Measurements from ENCODE around the gene APOL6.
A peak's percentile ranks its signal among the peaks of the same experiment; 100 is the strongest.
"Not testable (repeated sequence)": the region's sequence is repeated elsewhere in the genome, so short reads cannot be mapped to it uniquely, and the experiment has no call there.

Gene APOL6

DNA sequence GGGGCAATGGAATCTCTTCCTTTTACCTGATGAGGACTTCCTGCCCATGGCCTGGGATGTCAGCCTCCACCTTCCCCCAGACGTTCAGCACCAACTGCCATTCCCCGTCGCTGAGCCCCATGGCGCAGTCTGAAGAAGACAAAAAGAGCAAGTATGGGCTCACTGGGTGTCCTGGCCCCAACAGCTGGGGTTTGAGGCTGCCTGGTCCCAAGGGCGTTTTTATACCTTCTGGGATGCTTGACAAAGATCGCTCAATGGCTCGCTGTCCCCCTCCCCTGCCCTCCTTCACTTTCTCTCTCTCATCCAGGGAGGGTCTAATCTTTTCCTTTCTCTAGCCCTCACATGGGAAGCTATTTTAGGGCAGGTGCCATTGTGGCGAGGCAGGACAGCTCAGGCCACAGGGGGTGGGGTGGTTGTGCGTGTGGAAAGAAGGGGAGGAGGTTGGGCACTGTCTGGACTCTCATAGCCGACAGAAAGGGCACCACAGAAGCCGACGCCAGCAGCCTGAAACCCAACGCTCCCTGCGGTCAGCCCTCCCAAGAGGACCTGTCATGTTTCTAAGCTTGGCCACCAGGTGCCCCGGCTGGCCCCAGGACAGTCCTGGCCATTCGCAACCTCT, 31.0 kb upstream of the APOL6 start, which contains the start of gene MB:
Gene MB, minus strand, starts transcription at position 193 of the 619 bp plus-strand sequence. Its CDS starts 72 bp downstream, at position 121.
- DNase-seq (ENCODE audit: low read depth in 2 of 2): no peak

GRCh38 chr22:35618427-35619223, 29.6 kb upstream of the APOL6 start:
- DNase-seq (ENCODE audit: low read depth in 2 of 2): no peak

DNA sequence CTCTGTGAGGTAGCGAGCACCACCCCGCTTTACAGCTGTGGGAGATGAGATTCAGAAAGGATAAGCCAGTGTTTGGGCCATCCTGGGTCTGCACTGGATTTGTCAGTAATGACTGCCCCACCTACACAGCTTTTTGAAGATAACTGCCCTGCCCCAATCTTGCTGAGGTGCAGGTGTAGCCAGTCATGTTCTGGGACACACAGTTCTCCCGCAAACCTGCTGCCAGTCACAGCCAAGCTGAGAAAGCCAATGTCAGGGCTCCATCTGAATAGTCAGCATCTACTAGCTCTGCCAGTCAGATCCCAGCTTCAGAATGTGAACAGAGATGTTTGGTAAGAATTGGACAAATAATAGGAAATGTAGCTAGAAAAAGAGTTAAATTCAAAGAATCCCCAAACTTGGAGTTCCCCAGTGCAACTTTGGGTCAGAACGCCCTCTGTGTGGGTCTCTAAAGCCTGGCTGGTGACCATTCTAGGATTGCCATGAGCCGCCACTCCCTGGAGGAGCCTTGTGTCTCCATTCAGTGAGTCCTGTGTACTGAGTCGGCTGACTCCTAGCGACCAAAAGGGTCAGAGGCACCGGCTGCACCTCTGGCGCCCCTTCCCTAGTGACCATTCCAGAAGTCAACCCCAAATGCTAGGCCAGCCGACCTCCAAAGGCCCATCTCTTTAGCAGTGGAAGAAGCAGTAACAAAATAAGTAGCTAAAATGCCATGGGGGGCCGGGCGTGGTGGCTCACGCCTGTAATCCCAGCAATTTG, 28.7 kb upstream of the APOL6 start:
- no peak for DNase-seq (ENCODE audit: low read depth in 2 of 2)

DNA sequence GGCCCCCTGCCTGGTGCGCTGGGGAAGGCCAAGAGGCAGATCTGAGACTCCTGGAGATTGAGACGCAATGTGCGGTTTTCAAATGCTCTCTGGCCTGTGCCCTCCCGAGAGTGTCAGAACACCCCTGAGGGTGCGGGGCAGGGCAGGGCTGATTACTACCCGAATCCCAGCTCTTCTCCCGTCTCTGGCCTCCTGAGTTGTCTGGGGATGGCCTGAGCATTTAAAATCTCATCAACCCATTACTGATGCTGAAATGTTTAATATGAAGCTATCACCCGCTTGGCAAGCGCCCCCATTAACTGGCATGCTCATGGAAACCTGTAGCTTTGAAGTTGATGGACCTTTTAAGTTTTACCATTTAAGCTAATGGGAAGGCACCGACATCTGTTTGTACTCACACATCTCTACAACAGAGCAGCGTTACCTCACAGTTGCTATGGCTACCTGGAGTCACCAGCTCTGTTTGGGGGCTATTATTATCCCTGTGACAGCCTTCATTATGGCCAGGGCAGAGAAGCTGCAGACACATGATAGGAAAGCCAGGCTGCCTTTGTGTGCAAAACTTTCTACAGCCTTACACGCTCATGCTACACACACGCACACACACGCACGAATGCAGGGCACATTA, 27.5 kb upstream of the APOL6 start:
- no peak for DNase-seq (ENCODE audit: low read depth in 2 of 2)

GRCh38 chr22:35621451-35621850, 26.8 kb upstream of the APOL6 start:
- DNase-seq (ENCODE audit: low read depth in 2 of 2): no peak

GRCh38 chr22:35622191-35622913, 25.9 kb upstream of the APOL6 start:
- DNase-seq (ENCODE audit: low read depth in 2 of 2): no peak

DNA sequence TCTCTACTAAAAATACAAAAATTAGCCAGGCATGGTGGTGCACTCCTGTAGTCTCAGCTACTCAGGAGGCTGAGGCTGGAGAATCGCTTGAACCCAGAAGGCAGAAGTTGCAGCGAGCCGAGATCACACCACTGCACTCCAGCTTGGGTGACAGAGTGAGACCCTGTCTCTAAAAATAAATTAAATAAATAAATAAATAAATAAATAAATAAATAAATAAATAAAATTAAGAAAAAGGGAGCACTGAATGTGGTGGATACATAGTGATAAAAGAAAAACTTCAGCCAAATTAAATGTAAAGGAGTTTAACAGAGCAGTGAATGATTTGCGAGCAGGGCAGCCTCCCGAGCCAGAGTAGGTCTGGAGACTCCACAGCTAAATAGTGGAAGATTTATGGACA, 24.4 kb upstream of the APOL6 start:
- not testable (repeated sequence) for DNase-seq (ENCODE audit: low read depth in 2 of 2)

GRCh38 chr22:35624547-35624946, 23.7 kb upstream of the APOL6 start:
- no peak for DNase-seq (ENCODE audit: low read depth in 2 of 2)

GRCh38 chr22:35625763-35626432, 22.3 kb upstream of the APOL6 start:
- DNase-seq (ENCODE audit: low read depth in 2 of 2): no peak

DNA sequence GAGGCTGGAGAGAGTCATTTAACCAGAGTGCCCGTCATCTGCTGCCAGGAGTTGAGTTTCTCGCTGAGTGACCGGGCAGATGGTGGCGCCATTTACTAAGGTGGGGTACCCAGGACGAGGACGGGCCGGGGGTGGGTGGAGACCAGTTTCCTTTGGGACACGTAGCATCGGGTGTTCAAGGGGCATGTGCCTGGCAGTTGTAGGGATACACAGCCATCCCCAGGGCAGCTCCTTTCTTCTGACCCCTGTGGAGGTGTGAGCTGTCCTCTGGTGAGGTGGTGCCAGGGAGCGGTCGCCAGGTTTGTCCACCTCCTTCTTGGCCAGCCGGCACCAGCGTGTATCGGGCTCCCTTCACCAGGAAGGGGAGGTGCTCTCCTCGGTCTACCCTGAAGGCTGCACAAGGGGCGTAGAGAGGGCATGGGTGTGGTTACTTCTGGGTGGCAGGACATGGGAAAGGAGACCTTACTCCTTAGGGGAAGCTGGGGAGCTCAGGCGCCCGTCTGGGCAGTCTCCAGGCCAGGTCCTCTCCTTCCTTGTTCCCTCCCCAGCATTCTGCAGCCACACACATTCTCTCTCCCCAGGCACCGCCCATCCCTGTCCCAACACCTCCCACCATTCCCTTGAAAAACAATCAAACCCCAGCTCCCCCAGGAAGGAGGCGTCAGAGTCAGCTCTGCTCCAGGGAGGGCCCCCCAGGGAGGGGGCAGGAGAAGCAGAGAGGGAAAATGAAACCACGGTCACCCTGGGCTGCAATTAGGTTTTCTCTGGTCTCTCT, 20.8 kb upstream of the APOL6 start:
- DNase-seq (ENCODE audit: low read depth in 2 of 2): peak; percentile 48 to 54

GRCh38 chr22:35628732-35629131, 19.5 kb upstream of the APOL6 start:
- DNase-seq (ENCODE audit: low read depth in 2 of 2): no peak

- peak; percentile 48 to 59 for DNase-seq (ENCODE audit: low read depth in 2 of 2)
Observed at GRCh38 chr22:35629406-35630216, 18.6 kb upstream of the APOL6 start.

- no peak for DNase-seq (ENCODE audit: low read depth in 2 of 2)
Observed at GRCh38 chr22:35630387-35630793, 17.9 kb upstream of the APOL6 start.

DNA sequence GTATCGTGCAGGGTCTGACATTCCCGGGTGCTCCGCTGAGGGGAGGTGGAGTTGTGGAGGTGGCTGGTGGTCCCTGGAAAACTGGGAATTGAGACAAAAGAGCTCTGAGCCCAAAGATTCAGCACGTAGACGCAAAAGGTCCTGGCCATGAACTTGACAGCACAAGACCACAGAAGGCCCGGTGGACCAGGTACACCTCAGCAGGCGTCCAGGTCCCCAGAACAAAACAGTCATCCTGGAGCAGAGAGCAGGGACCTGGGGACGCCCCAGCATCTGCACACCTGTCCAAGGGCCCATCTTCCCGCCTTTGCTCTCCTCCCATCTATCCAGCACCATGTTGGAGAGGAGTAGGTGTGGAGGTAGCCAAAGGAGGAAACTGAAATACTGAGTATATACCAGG, 17.4 kb upstream of the APOL6 start:
- no peak for DNase-seq (ENCODE audit: low read depth in 2 of 2)

DNA sequence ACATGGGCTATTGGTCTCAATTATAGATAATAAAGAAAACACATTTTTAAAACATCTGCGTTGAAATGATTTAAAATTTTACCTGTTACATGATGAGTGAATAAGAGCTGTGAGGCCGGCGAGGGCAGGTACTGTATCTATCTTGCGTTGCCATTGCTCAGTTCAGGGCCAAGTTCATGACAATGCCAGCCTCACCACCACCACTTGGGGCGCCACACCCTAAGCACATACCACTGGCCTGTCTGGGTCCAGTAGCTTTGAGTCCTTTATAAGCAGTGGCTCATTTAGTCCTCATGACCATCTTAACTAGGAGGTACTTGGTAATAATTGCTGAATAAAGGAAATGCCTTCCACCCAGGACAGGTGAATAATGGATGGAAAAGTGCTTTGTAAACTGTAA, 16.6 kb upstream of the APOL6 start:
- peak in 1 of 2 donors; percentile 28 for DNase-seq (ENCODE audit: low read depth in 2 of 2)

- no peak for DNase-seq (ENCODE audit: low read depth in 2 of 2)
Observed at GRCh38 chr22:35632935-35633334, 15.3 kb upstream of the APOL6 start.

GRCh38 chr22:35633520-35633919, 14.7 kb upstream of the APOL6 start:
- DNase-seq (ENCODE audit: low read depth in 2 of 2): no peak

DNA sequence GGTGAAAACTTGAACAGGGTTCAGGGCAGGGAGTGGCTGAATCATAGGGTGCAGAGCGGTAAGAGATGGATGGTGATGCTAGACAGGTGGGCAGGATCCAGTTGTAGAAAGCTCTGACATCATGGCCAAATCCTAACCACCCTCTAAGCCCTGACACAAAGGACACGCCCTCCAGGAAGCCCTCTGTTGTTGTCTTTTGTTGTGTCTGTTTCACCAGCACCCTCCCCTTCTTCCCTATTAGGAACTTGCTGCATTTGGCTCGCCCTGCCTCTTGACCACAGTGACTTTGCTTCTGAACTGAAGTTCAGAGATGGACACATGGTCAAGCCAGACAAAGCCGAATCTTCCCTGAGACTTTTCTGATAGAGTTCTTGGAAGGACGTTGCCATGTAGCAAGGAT, 14.2 kb upstream of the APOL6 start:
- no peak for DNase-seq (ENCODE audit: low read depth in 2 of 2)

DNA sequence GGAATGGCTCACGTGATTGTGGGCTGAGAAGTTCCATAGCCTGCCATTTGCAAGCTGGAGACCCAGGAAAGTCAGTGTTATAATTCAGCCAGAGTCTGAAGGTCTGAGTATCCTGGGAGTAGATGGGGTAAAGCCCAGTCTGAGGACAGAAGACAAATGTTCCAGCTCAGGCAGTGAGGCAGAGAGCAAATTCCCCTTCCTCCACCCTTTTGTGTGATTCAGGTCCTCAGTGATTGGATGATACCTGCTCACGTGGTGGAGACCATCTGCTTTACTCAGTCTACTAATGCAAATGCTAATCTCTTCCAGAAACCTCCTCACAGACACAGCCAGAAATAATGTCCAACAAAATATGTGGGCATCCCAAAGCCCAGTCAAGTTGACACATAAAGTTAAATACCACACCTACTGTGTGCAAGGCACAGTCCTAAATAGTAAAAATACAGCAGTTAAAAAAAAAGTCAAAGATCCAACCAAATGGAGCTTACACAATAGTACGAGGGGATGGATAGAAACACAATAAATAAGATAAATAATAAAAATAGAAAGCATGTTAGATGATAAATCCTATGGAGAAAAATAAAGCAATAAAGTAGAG, 13.2 kb upstream of the APOL6 start:
- DNase-seq (ENCODE audit: low read depth in 2 of 2): no peak

Measured in stimulated activated CD8-positive, alpha-beta memory T cell treated with anti-CD3 and anti-CD28 coated beads, Interleukin-2, amount 100 ng/mL, for 48 hours (primary cell).